Prostate gland (tissue), 2 donors: ENCODE results near the gene HPN.

Experiments used
- CTCF ChIP-seq, 4 experiments: fragments of 200-600 bp in 2 of 4; fragments of 450-650 bp in 2 of 4; sonication (generic) in 2 of 4; IDR thresholded peaks; 1 replicate in 3 of 4; 2 replicates in 1 of 4; pipeline ENCODE4 v1.5.1; 2016 to 2019; ENCODE audit warnings: antibody characterized with exemption in 4 of 4, mild to moderate bottlenecking in 2 of 4, moderate library complexity in 2 of 4
- POLR2A ChIP-seq: fragments of 450-650 bp; IDR thresholded peaks from one replicate; pipeline ENCODE4 v1.6.1; 2016; ENCODE audit warnings: antibody characterized with exemption, mild to moderate bottlenecking
- POLR2AphosphoS5 ChIP-seq: sonication (generic); formaldehyde crosslinking; IDR thresholded peaks from one replicate; pipeline ENCODE4 v1.6.1; 2017; ENCODE audit warnings: antibody characterized with exemption

DNA sequence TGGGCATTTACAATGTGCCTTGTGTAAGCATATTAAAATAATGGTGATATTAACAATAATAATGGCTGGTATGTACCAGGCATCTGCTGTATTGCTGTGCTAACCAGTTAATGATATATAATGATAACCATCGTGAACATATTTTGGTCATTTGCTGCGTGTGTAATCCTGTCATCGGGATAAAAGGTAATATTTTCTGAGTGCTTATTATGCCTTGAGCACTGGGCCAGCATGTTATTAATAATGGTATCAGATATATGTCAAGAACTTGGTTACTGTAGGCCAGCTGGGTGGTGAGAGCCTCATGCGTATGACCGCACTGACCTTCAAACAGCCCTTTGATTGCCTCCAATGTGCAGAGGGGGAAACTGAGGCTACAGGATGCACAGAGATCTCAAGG, 51.9 kb downstream of the HPN start:
- no peak for TF ChIP-seq CTCF (IDR thresholded peaks at IDR 0.05)
- no peak for TF ChIP-seq POLR2A
- TF ChIP-seq POLR2AphosphoS5 = no peak
